ENCODE measurements around the gene NDUFA8.

The NDUFA8 gene

DNA sequence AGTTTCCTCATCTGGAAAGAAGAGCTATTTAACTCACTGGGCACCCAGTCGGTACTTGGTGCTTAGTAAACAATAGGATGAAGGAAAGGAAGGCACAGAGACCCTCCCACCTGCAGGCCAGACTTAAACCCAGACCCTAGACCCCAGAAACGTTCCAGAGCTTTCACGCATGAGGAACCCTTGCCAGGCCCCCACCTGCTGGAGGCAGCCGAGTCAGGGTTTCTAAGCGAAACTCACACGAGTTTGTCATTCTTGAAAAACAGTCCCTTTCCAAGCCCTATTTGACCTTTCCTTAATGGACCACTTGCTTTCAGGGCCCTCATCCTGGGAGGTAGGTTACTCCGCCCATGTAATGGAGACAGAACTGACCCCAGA is 30.6 kb downstream of the NDUFA8 start:
- TF ChIP-seq, protein P1, sequence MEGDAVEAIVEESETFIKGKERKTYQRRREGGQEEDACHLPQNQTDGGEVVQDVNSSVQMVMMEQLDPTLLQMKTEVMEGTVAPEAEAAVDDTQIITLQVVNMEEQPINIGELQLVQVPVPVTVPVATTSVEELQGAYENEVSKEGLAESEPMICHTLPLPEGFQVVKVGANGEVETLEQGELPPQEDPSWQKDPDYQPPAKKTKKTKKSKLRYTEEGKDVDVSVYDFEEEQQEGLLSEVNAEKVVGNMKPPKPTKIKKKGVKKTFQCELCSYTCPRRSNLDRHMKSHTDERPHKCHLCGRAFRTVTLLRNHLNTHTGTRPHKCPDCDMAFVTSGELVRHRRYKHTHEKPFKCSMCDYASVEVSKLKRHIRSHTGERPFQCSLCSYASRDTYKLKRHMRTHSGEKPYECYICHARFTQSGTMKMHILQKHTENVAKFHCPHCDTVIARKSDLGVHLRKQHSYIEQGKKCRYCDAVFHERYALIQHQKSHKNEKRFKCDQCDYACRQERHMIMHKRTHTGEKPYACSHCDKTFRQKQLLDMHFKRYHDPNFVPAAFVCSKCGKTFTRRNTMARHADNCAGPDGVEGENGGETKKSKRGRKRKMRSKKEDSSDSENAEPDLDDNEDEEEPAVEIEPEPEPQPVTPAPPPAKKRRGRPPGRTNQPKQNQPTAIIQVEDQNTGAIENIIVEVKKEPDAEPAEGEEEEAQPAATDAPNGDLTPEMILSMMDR (IDR thresholded peaks at IDR 0.05; ENCODE audit: low read depth, low read length): no peak
- TF ChIP-seq, protein P2, sequence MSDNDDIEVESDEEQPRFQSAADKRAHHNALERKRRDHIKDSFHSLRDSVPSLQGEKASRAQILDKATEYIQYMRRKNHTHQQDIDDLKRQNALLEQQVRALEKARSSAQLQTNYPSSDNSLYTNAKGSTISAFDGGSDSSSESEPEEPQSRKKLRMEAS (IDR thresholded peaks at IDR 0.05; ENCODE audit: low read depth, low read length): no peak
- no peak for TF ChIP-seq POLR2A (IDR thresholded peaks at IDR 0.05; ENCODE audit: extremely low read depth, insufficient read length)
- no peak for TF ChIP-seq MYC (IDR thresholded peaks at IDR 0.05; ENCODE audit: low read depth, low read length)
- DNase-seq (ENCODE audit: low read depth): no peak
- no peak overlapping the region for H3K4me3 ChIP-seq (ENCODE audit: low read depth, low read length)

DNA sequence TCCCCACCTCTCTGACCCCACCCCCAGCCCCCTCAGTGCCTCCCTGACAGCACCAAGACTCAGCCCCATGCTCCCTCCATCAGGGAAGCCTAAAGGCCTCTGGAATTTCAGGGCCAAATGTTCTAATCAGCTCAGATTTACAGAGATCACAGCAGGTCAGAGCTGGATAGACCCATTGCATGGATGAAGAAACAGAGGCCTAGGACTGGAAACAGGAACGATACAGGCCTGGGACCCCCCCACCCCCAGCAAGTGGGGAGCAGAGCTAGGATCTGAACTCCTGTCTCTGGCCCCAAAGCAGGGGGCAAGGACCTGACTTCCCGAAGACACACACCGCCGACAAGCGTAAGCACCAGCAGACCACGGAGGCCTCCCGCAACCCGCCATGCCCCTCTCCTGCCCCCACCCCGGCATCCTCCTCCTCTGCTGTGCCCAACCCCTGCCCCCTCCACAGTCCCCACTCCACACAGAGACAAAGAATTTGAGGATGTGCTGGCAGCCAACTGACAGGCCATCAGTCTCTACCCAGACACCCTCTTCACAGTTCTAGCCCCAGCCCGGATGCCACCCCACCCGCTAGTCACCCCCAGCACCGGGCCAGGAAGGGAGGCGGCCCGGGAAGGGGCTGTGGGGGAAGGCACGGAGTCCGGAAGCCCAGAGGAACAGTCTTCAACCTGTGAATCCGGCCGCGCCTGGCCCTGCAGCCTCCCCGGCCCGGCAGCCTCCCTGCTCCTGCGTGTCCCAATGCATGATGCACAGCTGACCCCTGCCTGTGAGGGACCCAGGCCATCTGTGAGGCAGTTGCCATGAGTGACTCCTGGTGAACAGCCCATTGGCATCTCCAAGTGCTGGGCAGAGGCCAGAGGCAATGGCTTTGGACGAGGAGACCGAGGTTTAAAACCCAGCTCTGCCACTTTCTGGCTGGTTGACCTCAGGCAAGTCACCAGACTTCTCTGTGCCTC is 31.3 kb downstream of the NDUFA8 start:
- DNase-seq (ENCODE audit: low read depth): no peak
- TF ChIP-seq, protein P1 (IDR thresholded peaks at IDR 0.05; ENCODE audit: low read depth, low read length): no peak
- TF ChIP-seq, protein P2 (IDR thresholded peaks at IDR 0.05; ENCODE audit: low read depth, low read length): no peak
- TF ChIP-seq MYC (IDR thresholded peaks at IDR 0.05; ENCODE audit: low read depth, low read length) (no peak), POLR2A (IDR thresholded peaks at IDR 0.05; ENCODE audit: extremely low read depth, insufficient read length) (no peak)
- H3K4me3 ChIP-seq (ENCODE audit: low read depth, low read length): no peak overlapping the region

DNA sequence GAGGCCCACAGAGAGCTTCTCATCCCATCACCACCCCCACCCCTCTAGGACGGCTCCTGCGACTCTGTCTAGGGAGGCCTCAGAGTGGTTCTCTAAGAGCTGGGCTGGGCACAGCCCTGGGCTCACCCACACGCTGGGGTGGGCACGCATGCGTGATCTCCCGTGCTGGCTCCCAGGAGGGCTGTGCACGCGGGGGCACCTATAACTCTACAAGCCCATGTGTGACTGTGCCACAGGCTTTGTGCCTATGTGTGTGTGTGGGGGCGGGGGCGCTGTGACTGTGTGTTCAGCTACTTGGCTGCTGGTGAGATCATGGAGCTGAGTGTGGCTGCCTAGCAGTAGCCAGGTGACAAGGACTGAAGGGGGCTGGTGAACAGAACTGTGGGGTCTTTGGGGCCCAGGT is 32.2 kb downstream of the NDUFA8 start:
- DNase-seq (ENCODE audit: low read depth): no peak
- TF ChIP-seq, protein P2 (IDR thresholded peaks at IDR 0.05; ENCODE audit: low read depth, low read length): no peak
- no peak for TF ChIP-seq MYC (IDR thresholded peaks at IDR 0.05; ENCODE audit: low read depth, low read length)
- TF ChIP-seq, protein P1 (IDR thresholded peaks at IDR 0.05; ENCODE audit: low read depth, low read length): no peak
- no peak for TF ChIP-seq POLR2A (IDR thresholded peaks at IDR 0.05; ENCODE audit: extremely low read depth, insufficient read length)
- no peak overlapping the region for H3K4me3 ChIP-seq (ENCODE audit: low read depth, low read length)

DNA sequence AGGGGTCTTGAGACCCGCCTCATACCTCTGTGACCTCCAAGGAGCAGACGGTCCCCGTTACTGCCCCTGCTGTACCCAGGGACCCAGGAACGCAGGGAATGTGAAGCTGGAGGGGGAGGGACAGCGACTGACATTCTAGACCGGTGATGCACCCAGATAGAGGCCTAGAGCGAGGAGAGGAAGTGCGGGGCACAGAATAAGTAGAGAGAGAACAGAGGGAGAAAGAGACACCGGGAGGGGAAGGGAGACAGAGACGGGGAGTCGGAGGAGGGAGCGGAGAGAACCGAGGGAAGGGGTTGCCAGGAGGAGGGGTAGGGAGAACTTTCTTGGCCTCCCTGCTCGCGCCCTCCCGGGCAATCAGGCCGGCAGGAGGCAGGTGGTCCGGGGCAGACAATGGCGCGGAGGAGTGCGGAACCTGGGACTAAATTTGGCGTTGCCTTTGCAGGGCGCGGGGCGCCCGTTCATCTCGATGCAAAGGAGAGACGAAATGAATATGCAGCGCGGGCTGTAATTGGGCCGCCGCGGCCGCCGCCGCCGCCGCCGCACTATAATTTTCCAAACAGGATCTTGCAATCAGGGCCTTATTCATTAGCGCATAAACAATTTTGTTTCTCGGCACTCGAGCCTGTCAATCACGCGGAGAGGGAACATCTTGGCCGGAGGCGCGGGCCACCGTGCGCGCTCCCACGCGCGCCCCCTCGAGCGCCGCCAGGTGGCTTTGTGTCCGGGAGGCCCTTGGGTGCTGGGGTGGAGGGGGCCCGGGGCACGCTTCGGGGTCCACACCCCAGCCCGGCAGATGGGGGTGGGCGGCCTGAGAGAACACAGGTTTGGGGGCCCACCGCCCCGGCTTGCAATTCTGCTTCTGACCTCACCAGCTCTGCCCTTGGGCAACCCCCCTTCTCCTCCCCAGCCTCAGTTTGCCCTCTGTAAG is 33.0 kb downstream of the NDUFA8 start:
- TF ChIP-seq, protein P2 (IDR thresholded peaks at IDR 0.05; ENCODE audit: low read depth, low read length): no peak
- TF ChIP-seq, protein P1 (IDR thresholded peaks at IDR 0.05; ENCODE audit: low read depth, low read length): no peak
- no peak for TF ChIP-seq MYC (IDR thresholded peaks at IDR 0.05; ENCODE audit: low read depth, low read length)
- no peak for TF ChIP-seq POLR2A (IDR thresholded peaks at IDR 0.05; ENCODE audit: extremely low read depth, insufficient read length)
- no peak overlapping the region for H3K4me3 ChIP-seq (ENCODE audit: low read depth, low read length)
- DNase-seq (ENCODE audit: low read depth): no peak

DNA sequence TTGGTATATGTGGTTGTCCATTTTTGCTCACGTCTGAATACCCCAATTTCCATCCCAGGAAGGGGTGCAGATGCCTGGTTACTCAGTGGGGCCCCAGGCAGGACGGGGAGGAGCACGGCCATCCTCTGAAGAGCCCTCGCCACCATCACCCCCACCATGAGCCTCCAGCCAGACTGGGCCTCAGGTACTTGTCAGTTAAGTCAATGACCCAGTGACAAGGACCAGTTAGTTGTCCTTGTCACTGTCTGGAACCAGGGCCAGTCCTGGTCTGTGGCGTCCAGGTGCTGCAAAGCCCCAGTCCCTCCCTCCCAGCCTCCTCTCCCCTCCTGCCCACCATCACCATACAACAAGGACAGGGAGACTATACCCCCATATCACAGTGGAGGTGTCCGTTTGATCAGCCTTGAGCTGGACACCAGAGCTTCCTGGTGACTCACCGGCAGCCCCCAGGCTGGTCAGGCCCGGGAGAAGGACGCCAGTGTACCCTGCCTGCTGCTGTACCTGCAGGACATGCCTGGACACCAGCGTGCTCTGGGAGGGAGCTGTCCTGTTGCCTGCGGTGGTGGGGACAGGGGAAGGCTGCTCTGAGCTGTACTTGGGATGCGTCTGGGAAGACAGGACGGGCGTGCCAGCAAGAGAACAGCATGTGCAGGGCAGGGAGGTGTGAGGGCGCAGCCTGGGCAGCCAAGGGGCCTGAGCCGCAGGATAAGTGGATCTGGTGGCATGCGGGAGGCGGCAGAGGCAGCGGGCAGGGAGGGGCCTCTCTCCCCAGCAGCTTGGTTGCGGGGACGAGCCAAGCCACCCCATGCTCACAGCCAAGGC is 33.9 kb downstream of the NDUFA8 start:
- DNase-seq (ENCODE audit: low read depth): no peak
- TF ChIP-seq, protein P2 (IDR thresholded peaks at IDR 0.05; ENCODE audit: low read depth, low read length): no peak
- no peak for TF ChIP-seq MYC (IDR thresholded peaks at IDR 0.05; ENCODE audit: low read depth, low read length)
- TF ChIP-seq, protein P1 (IDR thresholded peaks at IDR 0.05; ENCODE audit: low read depth, low read length): no peak
- no peak for TF ChIP-seq POLR2A (IDR thresholded peaks at IDR 0.05; ENCODE audit: extremely low read depth, insufficient read length)
- no peak overlapping the region for H3K4me3 ChIP-seq (ENCODE audit: low read depth, low read length)
